Effector memory CD4-positive, alpha-beta T cell (primary cell): ENCODE data around the gene DDX27.
A peak's percentile ranks its signal among the peaks of the same experiment; 100 is the strongest.

ENCODE experiments used
- DNase-seq, 3 donors: peaks; one replicate each; pipeline ENCODE4 v3.0.0-alpha.2; 2020
- H3K27ac ChIP-seq: 2 replicates; pipeline ENCODE4 v1.7.0; 2013; ENCODE audit warnings: mild to moderate bottlenecking, low read length, moderate library complexity; ENCODE audit not compliant: insufficient read depth, poor library complexity, severe bottlenecking
- H3K27me3 ChIP-seq: replicated peaks from 2 replicates; pipeline ENCODE4 v1.7.0; 2013; ENCODE audit warnings: mild to moderate bottlenecking, low read length; ENCODE audit not compliant: insufficient read depth, control insufficient read depth, poor library complexity, severe bottlenecking
- H3K36me3 ChIP-seq: 2 replicates; pipeline ENCODE4 v1.7.0; 2013; ENCODE audit warnings: mild to moderate bottlenecking, low read length, moderate library complexity; ENCODE audit not compliant: control insufficient read depth, insufficient read depth
- H3K4me1 ChIP-seq: 2 replicates; pipeline ENCODE4 v1.7.0; 2013; ENCODE audit warnings: low read length, mild to moderate bottlenecking; ENCODE audit not compliant: control insufficient read depth, insufficient read depth, poor library complexity, severe bottlenecking
- H3K4me3 ChIP-seq: 2 replicates; pipeline ENCODE4 v1.7.0; 2013; ENCODE audit warnings: low read length, low read depth, mild to moderate bottlenecking; ENCODE audit not compliant: insufficient read depth, poor library complexity, severe bottlenecking
- H3K9me3 ChIP-seq: 2 replicates; pipeline ENCODE4 v1.7.0; 2013; ENCODE audit warnings: mild to moderate bottlenecking, low read length, moderate library complexity; ENCODE audit not compliant: control insufficient read depth

The DDX27 gene

GRCh38 chr20:49262444-49262843 is 43.2 kb downstream of the DDX27 start:
- no peak overlapping the region for H3K4me3 ChIP-seq
- peaks cover 77% of the 10 kb centered on the region for H3K36me3 ChIP-seq
- H3K27me3 ChIP-seq, result no peaks in the 10 kb centered on the region
- H3K9me3 ChIP-seq, result no peaks in the 10 kb centered on the region
- H3K27ac ChIP-seq, result no peak overlapping the region
- DNase-seq, result no peak
- H3K4me1 ChIP-seq, result peaks cover 6% of the 10 kb centered on the region

- Histone ChIP-seq H3K27ac (peak overlapping the region; percentile 58), H3K4me3 (no peak overlapping the region), H3K4me1 (peaks cover 20% of the 10 kb centered on the region), H3K27me3 (no peaks in the 10 kb centered on the region), H3K36me3 (peaks cover 70% of the 10 kb centered on the region), H3K9me3 (no peaks in the 10 kb centered on the region)
- no peak for DNase-seq
These were observed 48.1 kb downstream of the DDX27 start for GRCh38 chr20:49267327-49267726.

- DNase-seq, result no peak
- Histone ChIP-seq H3K4me3 (no peak overlapping the region), H3K27ac (no peak overlapping the region), H3K27me3 (no peaks in the 10 kb centered on the region), H3K36me3 (peaks cover 70% of the 10 kb centered on the region), H3K9me3 (no peaks in the 10 kb centered on the region), H3K4me1 (peaks cover 24% of the 10 kb centered on the region)
These were observed 49.6 kb downstream of the DDX27 start for GRCh38 chr20:49268600-49269365.

- Histone ChIP-seq H3K4me1 (peaks cover 25% of the 10 kb centered on the region), H3K27ac (no peak overlapping the region), H3K36me3 (peaks cover 58% of the 10 kb centered on the region), H3K4me3 (no peak overlapping the region), H3K9me3 (no peaks in the 10 kb centered on the region), H3K27me3 (no peaks in the 10 kb centered on the region)
- DNase-seq, result no peak
These were observed 51.0 kb downstream of the DDX27 start for GRCh38 chr20:49270177-49270576.

- Histone ChIP-seq H3K4me3 (no peak overlapping the region), H3K27ac (no peak overlapping the region), H3K4me1 (peaks cover 27% of the 10 kb centered on the region), H3K27me3 (no peaks in the 10 kb centered on the region), H3K9me3 (no peaks in the 10 kb centered on the region), H3K36me3 (peaks cover 52% of the 10 kb centered on the region)
- no peak for DNase-seq
These were observed 51.5 kb downstream of the DDX27 start for GRCh38 chr20:49270736-49271135.

- Histone ChIP-seq H3K27ac (no peak overlapping the region), H3K27me3 (no peaks in the 10 kb centered on the region), H3K4me1 (peaks cover 22% of the 10 kb centered on the region), H3K4me3 (no peak overlapping the region), H3K9me3 (no peaks in the 10 kb centered on the region), H3K36me3 (peaks cover 49% of the 10 kb centered on the region)
- no peak for DNase-seq
These were observed 53.4 kb downstream of the DDX27 start for GRCh38 chr20:49272654-49273053.

- Histone ChIP-seq H3K9me3 (no peaks in the 10 kb centered on the region), H3K27ac (no peak overlapping the region), H3K36me3 (peaks cover 47% of the 10 kb centered on the region), H3K4me1 (peaks cover 20% of the 10 kb centered on the region), H3K4me3 (no peak overlapping the region), H3K27me3 (no peaks in the 10 kb centered on the region)
- DNase-seq, result no peak
These were observed 54.6 kb downstream of the DDX27 start for GRCh38 chr20:49273696-49274277.

GRCh38 chr20:49275216-49275615 is 56.0 kb downstream of the DDX27 start:
- DNase-seq, result no peak
- peak overlapping the region; percentile 93 for H3K27ac ChIP-seq
- no peak overlapping the region for H3K4me3 ChIP-seq
- H3K4me1 ChIP-seq, result peaks cover 24% of the 10 kb centered on the region
- H3K27me3 ChIP-seq, result no peaks in the 10 kb centered on the region
- peaks cover 39% of the 10 kb centered on the region for H3K36me3 ChIP-seq
- H3K9me3 ChIP-seq, result peaks cover 5% of the 10 kb centered on the region

GRCh38 chr20:49275636-49276035 is 56.4 kb downstream of the DDX27 start:
- peaks cover 39% of the 10 kb centered on the region for H3K36me3 ChIP-seq
- no peaks in the 10 kb centered on the region for H3K27me3 ChIP-seq
- peak overlapping the region; percentile 93 for H3K27ac ChIP-seq
- DNase-seq, result no peak
- peaks cover 9% of the 10 kb centered on the region for H3K9me3 ChIP-seq
- H3K4me1 ChIP-seq, result peaks cover 23% of the 10 kb centered on the region
- H3K4me3 ChIP-seq, result peak overlapping the region; percentile 94

GRCh38 chr20:49276161-49276960 is 57.1 kb downstream of the DDX27 start:
- H3K4me3 ChIP-seq, result peak overlapping the region; percentile 94
- peak; percentile 26 to 38 (median 32) for DNase-seq
- no peaks in the 10 kb centered on the region for H3K27me3 ChIP-seq
- peak overlapping the region; percentile 93 for H3K27ac ChIP-seq
- H3K36me3 ChIP-seq, result peaks cover 39% of the 10 kb centered on the region
- H3K9me3 ChIP-seq, result peaks cover 16% of the 10 kb centered on the region
- peaks cover 19% of the 10 kb centered on the region for H3K4me1 ChIP-seq
